Hematopoietic multipotent progenitor cell treated with erythropoietin and hydrocortisone succinate and interleukin-3 and kit ligand, for 8 days (in vitro differentiated cells): ENCODE data around the gene KLK12.
A peak's percentile ranks its signal among the peaks of the same experiment; 100 is the strongest.

Experiments
- DNase-seq: peaks from one replicate; pipeline ENCODE4 v3.0.0-alpha.2; 2015

Gene KLK12

GRCh38 chr19:51044327-51044726, 9.5 kb upstream of the KLK12 start:
- no peak for DNase-seq

GRCh38 chr19:51043497-51043896, 8.7 kb upstream of the KLK12 start:
- no peak for DNase-seq

- DNase-seq = no peak
These were observed 5.3 kb upstream of the KLK12 start for GRCh38 chr19:51040151-51040550.

- no peak for DNase-seq
These were observed 1.7 kb upstream of the KLK12 start for GRCh38 chr19:51036519-51036918.

DNA sequence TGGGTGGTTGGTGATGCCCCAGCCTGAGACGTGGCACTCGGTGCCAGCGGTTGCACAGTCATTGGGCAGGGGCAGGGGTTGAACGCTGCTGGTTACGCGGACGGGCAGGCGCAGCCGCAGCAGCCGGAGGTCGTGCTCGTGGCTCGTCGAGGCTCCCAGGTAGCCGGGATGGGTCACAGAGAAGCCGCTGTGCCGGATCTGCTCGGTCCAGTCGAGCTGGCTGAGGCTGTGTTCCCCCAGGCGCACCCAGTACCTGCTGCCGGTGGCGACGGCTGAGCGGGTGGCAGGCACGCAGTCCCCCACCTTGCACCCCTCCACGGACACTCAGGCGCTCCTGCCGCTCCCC, 2.9 kb downstream of the KLK12 start:
- DNase-seq = no peak

DNA sequence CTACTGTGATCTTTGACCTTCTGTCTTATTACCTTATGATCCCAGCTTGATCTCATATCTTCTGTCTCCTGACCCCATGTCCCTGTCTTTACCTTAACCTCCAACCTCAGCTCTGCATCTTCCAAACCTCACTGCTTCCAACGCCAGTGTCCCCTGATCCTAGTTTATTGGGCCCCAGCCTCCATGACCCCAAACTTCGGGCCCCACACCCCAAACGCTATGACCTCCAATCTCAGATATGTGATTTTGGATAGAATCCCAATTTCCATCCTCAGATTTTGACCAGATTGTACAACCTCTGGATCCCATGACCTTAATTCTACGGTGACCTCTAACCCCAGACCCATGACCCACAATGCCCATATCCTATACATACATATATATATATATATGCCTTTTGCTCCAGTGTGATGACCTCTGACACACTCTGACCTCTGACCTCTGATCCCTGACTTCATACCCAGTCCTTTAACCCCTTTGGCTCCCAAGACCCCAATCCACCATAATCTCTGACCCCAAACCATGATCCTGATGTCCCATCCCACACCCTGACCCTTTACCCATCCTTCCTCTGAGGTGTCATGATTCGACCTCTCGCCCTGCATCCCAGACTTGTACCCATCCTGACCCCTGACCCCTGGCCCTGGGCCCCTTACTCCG, 3.5 kb downstream of the KLK12 start:
- DNase-seq = no peak

DNA sequence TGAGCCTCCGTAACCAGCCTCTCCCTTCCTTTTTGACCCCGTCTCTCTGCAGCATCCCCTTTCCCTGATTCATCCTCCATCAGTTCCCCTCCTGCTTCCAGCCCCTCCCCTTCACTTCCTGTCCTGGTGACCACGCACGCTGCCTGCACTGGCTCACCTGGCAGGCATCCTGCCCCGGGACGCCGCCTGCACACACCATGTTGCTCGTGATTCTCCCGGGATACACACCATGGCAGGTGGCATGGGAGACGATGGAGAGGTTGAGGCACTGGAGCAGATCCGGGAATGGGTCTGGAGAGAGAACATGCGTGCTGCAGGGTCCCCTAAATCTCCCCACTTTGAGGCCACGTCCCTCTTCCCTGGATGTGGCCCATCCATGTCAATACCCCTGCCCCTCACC, 4.2 kb downstream of the KLK12 start:
- DNase-seq = no peak

DNA sequence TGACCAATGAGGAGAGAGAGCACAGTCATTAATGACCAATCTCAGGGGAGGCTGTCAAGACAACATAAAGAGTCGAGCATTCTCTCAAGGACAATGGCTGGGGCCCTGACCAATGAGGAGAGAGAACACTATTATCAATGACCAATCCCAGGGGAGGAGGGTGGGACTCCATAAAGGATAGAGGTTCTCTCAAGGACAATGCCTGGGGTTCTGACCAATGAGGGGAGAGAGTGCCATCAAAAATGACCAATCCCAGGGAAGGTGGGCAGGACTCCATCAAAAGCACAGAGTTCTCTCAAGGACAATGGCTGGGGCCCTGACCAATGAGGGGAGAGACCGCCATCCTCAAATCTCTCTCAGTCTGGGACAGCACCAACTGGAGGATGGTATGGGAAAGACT, 5.1 kb downstream of the KLK12 start:
- DNase-seq = peak; percentile 4

DNA sequence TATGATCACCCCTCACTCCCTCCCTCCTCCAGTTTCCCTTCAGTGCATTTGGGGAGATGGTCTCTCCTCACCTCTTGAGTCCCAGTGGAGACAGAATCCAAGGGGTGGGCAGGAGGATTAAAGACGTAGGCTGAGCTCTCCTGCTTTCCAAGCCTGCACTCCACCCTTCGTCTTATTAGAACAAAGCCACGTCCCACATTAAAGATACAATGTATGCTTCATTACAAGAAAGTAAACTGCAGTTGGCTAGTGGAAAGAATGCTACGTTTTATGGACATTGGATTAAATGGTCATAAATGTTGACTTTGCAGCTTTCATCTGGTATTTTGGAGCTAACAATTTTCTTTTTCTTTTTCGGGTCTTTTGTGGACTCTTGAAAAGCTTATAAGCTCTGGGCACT, 6.9 kb downstream of the KLK12 start:
- no peak for DNase-seq

DNA sequence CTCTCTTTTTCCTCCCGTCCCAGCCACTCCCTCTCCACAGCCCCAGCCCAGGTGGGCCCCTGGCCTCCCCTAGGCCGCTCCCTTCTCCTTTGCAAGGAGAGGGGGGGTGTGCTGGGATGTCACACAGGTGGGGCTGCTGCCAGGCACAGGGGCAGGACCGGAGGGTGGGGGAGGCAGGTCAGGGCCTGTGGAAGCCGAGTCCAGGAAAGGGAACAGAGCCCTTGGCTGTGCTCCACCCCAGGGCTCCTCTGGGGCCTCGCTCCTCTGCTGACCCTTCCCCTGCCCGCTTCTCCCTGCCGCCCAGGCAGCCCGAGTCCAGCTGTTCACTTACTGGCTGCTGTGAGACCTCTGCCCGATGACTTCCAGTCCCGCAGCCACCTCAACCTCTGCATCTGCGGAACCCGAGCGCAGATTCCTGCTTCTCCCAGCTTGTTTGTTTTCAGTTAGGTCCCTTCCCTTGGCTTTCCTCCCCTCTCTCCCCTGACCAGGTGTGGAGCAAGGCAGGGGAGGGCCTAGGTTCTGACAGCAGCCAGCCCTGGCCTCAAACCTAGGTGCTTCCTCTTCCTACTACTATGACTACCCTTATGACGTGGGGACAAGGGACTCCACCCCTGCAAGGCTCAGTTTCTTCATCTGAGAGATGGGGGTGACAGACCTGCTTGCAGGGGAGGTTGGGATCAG, 7.5 kb downstream of the KLK12 start:
- no peak for DNase-seq

- no peak for DNase-seq
These were observed 8.3 kb downstream of the KLK12 start, which contains the start of gene KLK11 for GRCh38 chr19:51026554-51026831. Gene KLK11 (minus strand): TSS chr19:51026616. CDS start chr19:51025631, 985 bp downstream.

DNA sequence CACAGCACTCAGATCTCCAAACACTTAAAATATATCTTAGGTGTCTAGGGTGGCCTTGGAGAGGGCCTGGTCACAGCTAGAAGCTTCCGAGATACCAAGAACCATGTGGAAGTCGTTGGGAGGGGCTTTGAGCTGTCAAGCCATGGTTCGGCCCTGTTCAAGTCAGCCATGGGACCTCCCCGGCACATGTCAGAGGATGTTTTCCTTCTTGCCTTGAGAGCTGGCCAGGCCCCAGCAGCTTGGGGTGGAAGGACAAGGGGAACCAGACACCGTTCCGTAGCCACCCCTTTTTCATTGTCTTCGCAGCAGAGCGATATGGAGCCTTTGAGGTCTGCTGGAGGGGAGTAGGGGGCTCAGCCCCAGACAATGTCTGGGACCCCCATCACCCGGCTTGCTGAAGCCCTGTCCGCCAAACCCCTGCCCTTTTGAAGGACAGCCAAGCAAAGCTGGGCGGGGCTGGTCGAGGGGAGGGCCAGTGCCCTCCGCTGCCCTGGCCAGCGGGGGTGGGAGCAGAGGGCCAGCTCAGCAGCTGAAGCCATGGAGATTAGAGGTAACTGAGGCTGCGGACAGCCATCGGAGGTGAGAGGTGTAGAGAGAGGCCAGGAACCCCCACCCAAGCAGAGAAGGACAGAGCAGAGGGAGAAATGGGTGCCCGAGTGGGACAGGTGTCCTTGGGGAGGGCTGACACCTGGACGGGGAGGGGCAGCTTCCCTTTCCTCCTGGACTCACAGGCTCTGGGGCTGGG, 8.8 kb downstream of the KLK12 start:
- no peak for DNase-seq

GRCh38 chr19:51025401-51025800, 9.4 kb downstream of the KLK12 start:
- DNase-seq = no peak

DNA sequence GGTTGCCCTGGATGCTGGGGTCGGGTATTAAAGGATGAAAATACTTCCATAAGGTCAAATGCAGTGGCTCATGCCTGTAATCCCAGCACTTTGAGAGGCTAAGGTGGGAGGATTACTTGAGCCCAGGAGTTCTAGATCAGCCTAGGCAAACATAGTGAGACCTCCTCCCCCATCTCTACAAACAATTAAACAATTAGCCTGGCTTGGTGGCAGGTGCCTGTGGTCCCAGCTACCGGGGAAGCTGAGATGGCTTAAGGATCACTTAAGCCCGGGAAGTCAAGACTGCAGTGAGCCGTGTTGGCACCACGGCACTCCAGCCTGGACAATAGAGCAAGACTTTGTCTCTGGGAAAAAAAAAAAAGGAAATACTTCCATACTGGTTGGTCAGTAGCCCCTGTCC, 9.9 kb downstream of the KLK12 start:
- DNase-seq = no peak

DNA sequence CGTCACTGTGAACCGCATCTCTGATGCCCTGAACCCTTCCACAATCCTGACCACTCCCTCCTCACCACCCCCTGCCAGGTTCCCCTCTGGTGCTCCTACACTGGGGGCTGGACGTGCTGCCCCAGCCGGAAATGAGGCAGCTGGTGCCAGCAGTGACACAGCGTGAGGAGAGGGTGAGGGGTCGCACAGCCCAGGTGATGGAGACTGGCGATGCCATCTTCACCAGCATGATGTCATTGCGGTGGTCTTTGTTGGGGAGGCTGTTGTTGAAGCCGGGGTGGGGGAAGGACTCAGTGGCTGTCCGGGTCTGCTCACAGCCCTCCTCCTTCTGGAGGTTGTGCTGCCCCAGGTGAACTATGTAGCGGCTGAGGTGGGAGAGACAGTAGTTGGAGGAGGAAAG, 10.9 kb downstream of the KLK12 start:
- DNase-seq = no peak

GRCh38 chr19:51022526-51022925, 12.3 kb downstream of the KLK12 start:
- no peak for DNase-seq

- DNase-seq = peak; percentile 64
These were observed 13.7 kb downstream of the KLK12 start for GRCh38 chr19:51020988-51021651.

GRCh38 chr19:51019544-51019925, 15.3 kb downstream of the KLK12 start, which contains the start of gene KLK10:
Gene KLK10 (minus strand): TSS chr19:51019709. CDS start chr19:51019130, 579 bp downstream.
- no peak for DNase-seq

DNA sequence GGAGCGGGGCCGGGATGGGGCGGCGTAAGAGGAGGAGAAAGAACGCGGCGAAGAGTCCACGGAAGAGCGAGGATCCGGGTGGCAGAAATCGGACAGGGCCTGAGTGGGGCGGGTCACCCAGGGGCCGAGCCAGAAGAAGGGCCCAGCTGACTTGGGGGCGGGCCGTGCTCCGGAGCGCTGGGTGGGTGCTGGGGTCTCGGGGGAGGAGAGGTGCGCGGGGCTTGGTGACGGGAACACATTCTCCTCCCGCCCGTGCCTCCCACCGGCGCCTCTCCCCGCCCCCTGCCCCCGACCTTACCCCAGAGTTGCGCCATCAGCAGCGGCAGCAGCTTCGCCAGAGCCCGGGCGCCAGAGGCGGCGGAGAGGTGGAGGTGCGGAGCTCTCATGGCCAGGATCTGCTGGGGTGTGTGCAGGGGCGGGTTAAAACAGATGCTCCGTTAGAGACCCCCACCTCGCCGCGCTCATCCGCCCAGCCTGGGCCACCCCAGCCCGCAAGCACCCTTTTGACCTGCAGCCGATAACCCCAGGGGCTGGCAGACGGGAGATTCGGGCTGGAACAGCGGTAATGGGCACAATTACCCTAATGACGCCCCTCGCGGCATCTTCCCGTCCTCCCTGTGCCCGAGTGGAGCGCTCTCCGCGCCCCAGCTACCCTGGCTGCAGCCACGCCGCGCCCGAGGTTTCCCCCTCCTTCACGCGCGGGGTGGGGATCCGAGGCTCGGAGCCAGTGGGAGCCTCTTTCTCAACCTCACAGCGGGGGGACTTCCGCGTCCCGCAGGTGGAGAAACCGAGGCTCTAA, 15.9 kb downstream of the KLK12 start:
- no peak for DNase-seq

- DNase-seq = peak; percentile 62
These were observed 17.8 kb downstream of the KLK12 start for GRCh38 chr19:51016798-51017683.

- DNase-seq = no peak
These were observed 19.0 kb downstream of the KLK12 start for GRCh38 chr19:51015691-51016267.
